HepG2 (cell line): Measurements from ENCODE around the gene TMC8. TPM values are rescaled to one million over a fixed set of nuclear protein-coding genes. Genes with fewer than 3 reads are reported as not detected.

Experiments used
- ATAC-seq: fragments of 200-7000 bp; cut with Tn5 transposase; 3 replicates; pipeline ENCODE4 v1.9.1; 2020; ENCODE audit warnings: mild to moderate bottlenecking, moderate library complexity
- BruUV-seq: library from RNA; stranded (reverse); fragments of 400-500 nt; replicated peaks from 2 replicates; lab custom pipeline; 2021; lab: Mats Ljungman, UMichigan
- CTCF ChIA-PET: fragments of 300-600 bp; formaldehyde crosslinking; extraction: SDS; loops from one replicate; lab custom pipeline; 2021; ENCODE audit warnings: low total read pairs, inconsistent platforms, low intra/inter-chr PET ratio; lab: Yijun Ruan, JAX
- POLR2A ChIA-PET: fragments of 350-600 bp; sonication (Branson Sonifier 250); formaldehyde crosslinking; loops from one replicate; lab custom pipeline; 2020; ENCODE audit warnings: antibody characterized with exemption, inconsistent platforms; lab: Yijun Ruan, JAX
- DNase-seq: peaks from one replicate; pipeline ENCODE4 v3.0.0-alpha.2; 2015; ENCODE audit warnings: low spot score
- FAIRE-seq: peaks from 3 replicates; lab custom pipeline; 2011; peaks lifted over from hg19 to GRCh38; lab: Jason Lieb, UNC
- H2AFZ ChIP-seq: one replicate; pipeline ENCODE4 v1.6.1; 2011; ENCODE audit warnings: low read length, inconsistent platforms
- H3K27ac ChIP-seq: fragments of 300-600 bp; 3 replicates; pipeline ENCODE4 v1.8.0; 2011; ENCODE audit warnings: mixed run types, mild to moderate bottlenecking, mixed read lengths, low read length, inconsistent platforms; ENCODE audit not compliant: insufficient read depth; ENCODE audit errors: extremely low read length
- H3K27me3 ChIP-seq, 2 experiments: fragments of 200-600 bp in 1 of 2; 2 replicates in 1 of 2; 3 replicates in 1 of 2; pipeline versions ENCODE4 v1.6.0 to v1.8.0; 2011; ENCODE audit warnings: low read length in 2 of 2, mild to moderate bottlenecking in 2 of 2, moderate library complexity in 2 of 2, inconsistent platforms in 1 of 2; ENCODE audit not compliant: insufficient read depth in 2 of 2, control insufficient read depth in 1 of 2
- H3K36me3 ChIP-seq, 2 experiments: fragments of 200-600 bp in 1 of 2; replicated peaks in 1 of 2; 2 replicates in 1 of 2; 3 replicates in 1 of 2; pipeline versions ENCODE4 v1.5.1 to v1.8.0; 2011; ENCODE audit warnings: low read length in 2 of 2, inconsistent platforms in 1 of 2; ENCODE audit not compliant: insufficient read depth in 2 of 2, control insufficient read depth in 1 of 2
- H3K4me1 ChIP-seq: 2 replicates; pipeline ENCODE4 v1.5.1; 2012; ENCODE audit warnings: low read length, inconsistent platforms; ENCODE audit not compliant: insufficient read depth
- H3K4me2 ChIP-seq: 2 replicates; pipeline ENCODE4 v1.6.0; 2011; ENCODE audit warnings: low read depth, low read length, inconsistent platforms
- H3K4me3 ChIP-seq, 3 experiments: fragments of 200-600 bp in 1 of 3; sonication (generic), shearing (Covaris generic) in 1 of 3; replicated peaks in 1 of 3; 2 replicates each; pipeline ENCODE4 v1.5.1; 2011 to 2016; ENCODE audit warnings: low read length in 3 of 3, inconsistent platforms in 2 of 3, low read depth in 2 of 3, mild to moderate bottlenecking in 2 of 3, control low read depth in 1 of 3, mixed read lengths in 1 of 3; ENCODE audit not compliant: insufficient read depth in 1 of 3
- H3K79me2 ChIP-seq: one replicate; pipeline ENCODE4 v1.6.1; 2011; ENCODE audit warnings: low read length, inconsistent platforms; ENCODE audit not compliant: insufficient read depth
- H3K9ac ChIP-seq: 2 replicates; pipeline ENCODE4 v1.6.0; 2011; ENCODE audit warnings: mild to moderate bottlenecking, low read depth, low read length, inconsistent platforms; ENCODE audit not compliant: insufficient read depth
- H3K9me3 ChIP-seq: 2 replicates; pipeline ENCODE4 v1.5.1; 2012; ENCODE audit warnings: mild to moderate bottlenecking, low read length
- H4K20me1 ChIP-seq: 2 replicates; pipeline ENCODE4 v1.6.0; 2011; ENCODE audit warnings: inconsistent platforms, mild to moderate bottlenecking, low read length, moderate library complexity; ENCODE audit not compliant: insufficient read depth
- HOXA5 ChIP-seq: sonication (generic); formaldehyde crosslinking; IDR thresholded peaks from 2 replicates; pipeline ENCODE4 v1.4.0; 2020; ENCODE audit warnings: missing genetic modification reagents
- MEIS2 ChIP-seq: sonication (generic); formaldehyde crosslinking; IDR thresholded peaks from 2 replicates; pipeline ENCODE4 v1.9.0; 2021; ENCODE audit warnings: mild to moderate bottlenecking, missing genetic modification reagents
- MYC ChIP-seq: sonication (generic); formaldehyde crosslinking; IDR thresholded peaks from 2 replicates; pipeline ENCODE4 v1.9.0; 2021; ENCODE audit warnings: missing genetic modification reagents, borderline replicate concordance
- ZNF225 ChIP-seq: sonication (generic); formaldehyde crosslinking; IDR thresholded peaks from 2 replicates; pipeline ENCODE4 v1.4.0; 2020; ENCODE audit warnings: mild to moderate bottlenecking, missing genetic modification reagents
- ZNF839 ChIP-seq: sonication (generic); formaldehyde crosslinking; IDR thresholded peaks from 2 replicates; pipeline ENCODE4 v1.4.0; 2020; ENCODE audit warnings: missing genetic modification reagents, mild to moderate bottlenecking, borderline replicate concordance
- whole genome bisulfite sequencing: methylation state at CpG from one replicate; pipeline ENCODE4 v1.1.6; 2017; ENCODE audit warnings: low lambda C conversion rate; 5-methylcytosine and 5-hydroxymethylcytosine counted together
- in situ Hi-C: cut with HindIII; loops from 2 replicates; pipeline ENCODE4 v1.10.0; 2017; ENCODE audit warnings: low pct_unique_long_range_greater_than_20kb; ENCODE audit not compliant: extremely low pct_ligation_motif_present
- intact Hi-C: fragments of 100-400 bp; cut with micrococcal nuclease; formaldehyde crosslinking; loops from one replicate; pipeline ENCODE4 v1.10.0; 2022; ENCODE audit not compliant: unreplicated experiment
- polyA plus RNA-seq, 8 experiments: library from polyadenylated mRNA; depleted of rRNA in 3 of 8; stranded (reverse) in 7 of 8; unstranded in 1 of 8; fragments of >200 nt; fragmentation: Illumina TruSeq in 4 of 8; extraction: Trizol in 4 of 8; gene quantifications; 2 replicates each; pipeline versions ENCODE4 v1.2.1 to v1.2.3, GENCODE V29; 2011 to 2016; ENCODE audit warnings: low read depth in 4 of 8, missing spikeins in 1 of 8, mixed read lengths in 1 of 8; ENCODE audit not compliant: insufficient read depth in 1 of 8
- total RNA-seq, 5 experiments: library from RNA; depleted of rRNA; stranded (reverse); fragments of >200 nt; fragmentation: Illumina TruSeq; extraction: Trizol; gene quantifications; 2 replicates each; pipeline ENCODE4 v1.2.3, GENCODE V29; 2016; ENCODE audit warnings: low read depth in 1 of 5
- TF ChIP-seq, protein P1 (sequence below): sonication (generic); formaldehyde crosslinking; IDR thresholded peaks from 2 replicates; pipeline ENCODE4 v1.5.1; 2020; ENCODE audit warnings: mild to moderate bottlenecking, missing genetic modification reagents, moderate library complexity
- TF ChIP-seq, protein P2 (sequence below): sonication (generic); formaldehyde crosslinking; IDR thresholded peaks from 2 replicates; pipeline ENCODE4 v1.4.0; 2020; ENCODE audit warnings: mild to moderate bottlenecking, missing genetic modification reagents
- TF ChIP-seq, protein P3 (sequence below): sonication (generic); formaldehyde crosslinking; IDR thresholded peaks from 2 replicates; pipeline ENCODE4 v1.5.0; 2020; ENCODE audit warnings: mild to moderate bottlenecking, missing genetic modification reagents

TMC8 gene
- total and polyA plus RNA-seq, 2 of the 13 experiments (the other 11 are each of a cell fraction or from before 2014, with no cell fraction given) = 0.53 to 7.8 TPM

DNA sequence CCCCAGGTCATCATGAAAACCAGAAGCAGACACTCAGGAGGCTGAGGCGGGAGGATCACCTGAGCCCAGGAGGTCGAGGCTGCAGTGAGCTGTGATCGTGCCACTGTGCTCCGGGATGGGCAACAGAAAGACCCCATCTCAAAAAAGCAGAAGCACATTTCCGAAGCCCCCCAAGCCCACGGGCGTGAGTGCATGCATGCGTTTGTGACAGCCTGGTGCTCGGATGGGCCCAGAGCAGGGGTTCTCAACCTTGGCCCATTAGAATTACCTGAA is 21.1 kb upstream of the TMC8 start:
- peaks cover 7% of the 10 kb centered on the region; the same call in 1 of the 2 replicates for H4K20me1 ChIP-seq
- intact Hi-C loops = no loop called here
- ChIA-PET POLR2A (interaction anchor here (1.3 to 1.6 kb wide), 3 partner anchors 18 to 151 kb away, joined by 5 to 8 read pairs (median 8); partner anchors contain the start of genes AFMID, TK1 and TNRC6C), CTCF (no interaction called here)
- in situ Hi-C loops = no loop called here
- H3K27ac ChIP-seq = no peak overlapping the region
- H3K9ac ChIP-seq = no peak overlapping the region
- DNase-seq (no peak), ATAC-seq (no peak), FAIRE-seq (no peak)
- H3K4me1 ChIP-seq = peaks cover 30% of the 10 kb centered on the region
- H2AFZ ChIP-seq = no peak overlapping the region
- no peak overlapping the region for H3K4me2 ChIP-seq
- H3K79me2 ChIP-seq = no peaks in the 10 kb centered on the region
- H3K36me3 ChIP-seq = peaks cover 11 to 31% of the 10 kb centered on the region in 2 experiments
- H3K9me3 ChIP-seq = no peaks in the 10 kb centered on the region
- WGBS = 96% methylated on average over 9 of the region's 9 CpGs
- no peak overlapping the region for H3K4me3 ChIP-seq
- no peaks in the 10 kb centered on the region for H3K27me3 ChIP-seq
- BruUV-seq = no TSS peak
- no peak for TF ChIP-seq HOXA5 (CRISPR knock-in tag)
- no peak for TF ChIP-seq MEIS2
- TF ChIP-seq ZNF225 = 0 out of 2 replicates have a peak, but pooled peaks have one; percentile 38
- 0 out of 2 replicates have a peak, but pooled peaks have one; percentile 11 for TF ChIP-seq ZNF839
- TF ChIP-seq, protein P1, sequence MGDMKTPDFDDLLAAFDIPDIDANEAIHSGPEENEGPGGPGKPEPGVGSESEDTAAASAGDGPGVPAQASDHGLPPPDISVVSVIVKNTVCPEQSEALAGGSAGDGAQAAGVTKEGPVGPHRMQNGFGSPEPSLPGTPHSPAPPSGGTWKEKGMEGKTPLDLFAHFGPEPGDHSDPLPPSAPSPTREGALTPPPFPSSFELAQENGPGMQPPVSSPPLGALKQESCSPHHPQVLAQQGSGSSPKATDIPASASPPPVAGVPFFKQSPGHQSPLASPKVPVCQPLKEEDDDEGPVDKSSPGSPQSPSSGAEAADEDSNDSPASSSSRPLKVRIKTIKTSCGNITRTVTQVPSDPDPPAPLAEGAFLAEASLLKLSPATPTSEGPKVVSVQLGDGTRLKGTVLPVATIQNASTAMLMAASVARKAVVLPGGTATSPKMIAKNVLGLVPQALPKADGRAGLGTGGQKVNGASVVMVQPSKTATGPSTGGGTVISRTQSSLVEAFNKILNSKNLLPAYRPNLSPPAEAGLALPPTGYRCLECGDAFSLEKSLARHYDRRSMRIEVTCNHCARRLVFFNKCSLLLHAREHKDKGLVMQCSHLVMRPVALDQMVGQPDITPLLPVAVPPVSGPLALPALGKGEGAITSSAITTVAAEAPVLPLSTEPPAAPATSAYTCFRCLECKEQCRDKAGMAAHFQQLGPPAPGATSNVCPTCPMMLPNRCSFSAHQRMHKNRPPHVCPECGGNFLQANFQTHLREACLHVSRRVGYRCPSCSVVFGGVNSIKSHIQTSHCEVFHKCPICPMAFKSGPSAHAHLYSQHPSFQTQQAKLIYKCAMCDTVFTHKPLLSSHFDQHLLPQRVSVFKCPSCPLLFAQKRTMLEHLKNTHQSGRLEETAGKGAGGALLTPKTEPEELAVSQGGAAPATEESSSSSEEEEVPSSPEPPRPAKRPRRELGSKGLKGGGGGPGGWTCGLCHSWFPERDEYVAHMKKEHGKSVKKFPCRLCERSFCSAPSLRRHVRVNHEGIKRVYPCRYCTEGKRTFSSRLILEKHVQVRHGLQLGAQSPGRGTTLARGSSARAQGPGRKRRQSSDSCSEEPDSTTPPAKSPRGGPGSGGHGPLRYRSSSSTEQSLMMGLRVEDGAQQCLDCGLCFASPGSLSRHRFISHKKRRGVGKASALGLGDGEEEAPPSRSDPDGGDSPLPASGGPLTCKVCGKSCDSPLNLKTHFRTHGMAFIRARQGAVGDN (CRISPR knock-in tag) = peak; percentile 23; the same call in 1 of the 2 replicates
- TF ChIP-seq MYC (CRISPR knock-in tag) = 0 out of 2 replicates have a peak, but pooled peaks have one; percentile 0
- TF ChIP-seq, protein P2, sequence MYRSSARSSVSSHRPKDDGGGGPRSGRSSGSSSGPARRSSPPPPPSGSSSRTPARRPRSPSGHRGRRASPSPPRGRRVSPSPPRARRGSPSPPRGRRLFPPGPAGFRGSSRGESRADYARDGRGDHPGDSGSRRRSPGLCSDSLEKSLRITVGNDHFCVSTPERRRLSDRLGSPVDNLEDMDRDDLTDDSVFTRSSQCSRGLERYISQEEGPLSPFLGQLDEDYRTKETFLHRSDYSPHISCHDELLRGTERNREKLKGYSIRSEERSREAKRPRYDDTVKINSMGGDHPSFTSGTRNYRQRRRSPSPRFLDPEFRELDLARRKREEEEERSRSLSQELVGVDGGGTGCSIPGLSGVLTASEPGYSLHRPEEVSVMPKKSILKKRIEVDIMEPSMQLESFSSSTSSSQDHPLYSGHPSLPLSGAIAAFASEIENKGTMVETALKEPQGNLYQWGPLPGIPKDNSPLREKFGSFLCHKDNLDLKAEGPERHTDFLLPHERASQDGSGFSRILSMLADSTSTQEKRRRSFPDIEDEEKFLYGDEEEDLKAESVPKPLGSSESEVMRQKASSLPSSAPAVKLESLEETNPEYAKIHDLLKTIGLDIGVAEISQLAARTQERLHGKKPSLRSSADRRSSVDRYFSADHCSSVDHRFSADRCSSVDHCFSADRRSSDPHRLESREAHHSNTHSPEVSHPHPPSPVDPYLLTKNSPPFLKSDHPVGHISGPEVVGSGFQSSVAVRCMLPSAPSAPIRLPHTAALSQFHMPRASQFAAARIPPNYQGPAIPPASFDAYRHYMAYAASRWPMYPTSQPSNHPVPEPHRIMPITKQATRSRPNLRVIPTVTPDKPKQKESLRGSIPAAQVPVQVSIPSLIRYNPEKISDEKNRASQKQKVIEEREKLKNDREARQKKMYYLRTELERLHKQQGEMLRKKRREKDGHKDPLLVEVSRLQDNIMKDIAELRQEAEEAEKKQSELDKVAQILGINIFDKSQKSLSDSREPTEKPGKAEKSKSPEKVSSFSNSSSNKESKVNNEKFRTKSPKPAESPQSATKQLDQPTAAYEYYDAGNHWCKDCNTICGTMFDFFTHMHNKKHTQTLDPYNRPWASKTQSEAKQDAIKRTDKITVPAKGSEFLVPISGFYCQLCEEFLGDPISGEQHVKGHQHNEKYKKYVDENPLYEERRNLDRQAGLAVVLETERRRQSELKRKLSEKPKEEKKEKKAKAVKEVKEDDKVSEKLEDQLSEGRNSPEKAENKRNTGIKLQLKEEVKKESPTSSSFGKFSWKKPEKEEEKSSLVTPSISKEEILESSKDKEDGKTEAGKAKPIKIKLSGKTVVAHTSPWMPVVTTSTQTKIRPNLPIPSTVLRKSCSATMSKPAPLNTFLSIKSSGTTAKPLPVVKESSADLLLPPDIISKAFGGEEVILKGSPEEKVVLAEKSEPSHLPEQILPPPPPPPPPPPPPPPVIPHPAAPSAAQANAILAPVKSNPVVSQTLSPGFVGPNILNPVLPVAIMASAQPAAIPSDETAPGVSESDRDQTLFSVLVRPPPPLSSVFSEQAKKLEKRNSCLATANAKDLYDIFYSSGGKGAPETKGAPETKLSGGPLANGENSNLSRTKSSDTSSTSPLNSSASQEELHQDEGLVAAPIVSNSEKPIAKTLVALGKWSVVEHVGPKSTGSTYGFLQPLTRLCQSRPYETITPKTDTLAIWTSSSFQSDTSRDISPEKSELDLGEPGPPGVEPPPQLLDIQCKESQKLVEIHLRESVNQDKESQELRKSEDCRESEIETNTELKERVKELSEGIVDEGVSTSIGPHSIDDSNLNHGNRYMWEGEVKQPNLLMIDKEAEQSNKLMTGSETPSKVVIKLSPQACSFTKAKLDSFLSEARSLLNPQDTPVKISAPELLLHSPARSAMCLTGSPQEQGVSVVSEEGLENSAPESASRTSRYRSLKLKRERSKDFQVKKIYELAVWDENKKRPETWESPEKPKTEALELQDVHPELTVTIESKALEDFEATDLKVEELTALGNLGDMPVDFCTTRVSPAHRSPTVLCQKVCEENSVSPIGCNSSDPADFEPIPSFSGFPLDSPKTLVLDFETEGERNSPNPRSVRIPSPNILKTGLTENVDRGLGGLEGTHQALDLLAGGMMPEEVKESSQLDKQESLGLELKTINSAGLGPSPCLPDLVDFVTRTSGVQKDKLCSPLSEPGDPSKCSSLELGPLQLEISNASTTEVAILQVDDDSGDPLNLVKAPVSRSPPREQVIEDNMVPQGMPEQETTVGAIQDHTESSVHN = no peak
- TF ChIP-seq, protein P3, sequence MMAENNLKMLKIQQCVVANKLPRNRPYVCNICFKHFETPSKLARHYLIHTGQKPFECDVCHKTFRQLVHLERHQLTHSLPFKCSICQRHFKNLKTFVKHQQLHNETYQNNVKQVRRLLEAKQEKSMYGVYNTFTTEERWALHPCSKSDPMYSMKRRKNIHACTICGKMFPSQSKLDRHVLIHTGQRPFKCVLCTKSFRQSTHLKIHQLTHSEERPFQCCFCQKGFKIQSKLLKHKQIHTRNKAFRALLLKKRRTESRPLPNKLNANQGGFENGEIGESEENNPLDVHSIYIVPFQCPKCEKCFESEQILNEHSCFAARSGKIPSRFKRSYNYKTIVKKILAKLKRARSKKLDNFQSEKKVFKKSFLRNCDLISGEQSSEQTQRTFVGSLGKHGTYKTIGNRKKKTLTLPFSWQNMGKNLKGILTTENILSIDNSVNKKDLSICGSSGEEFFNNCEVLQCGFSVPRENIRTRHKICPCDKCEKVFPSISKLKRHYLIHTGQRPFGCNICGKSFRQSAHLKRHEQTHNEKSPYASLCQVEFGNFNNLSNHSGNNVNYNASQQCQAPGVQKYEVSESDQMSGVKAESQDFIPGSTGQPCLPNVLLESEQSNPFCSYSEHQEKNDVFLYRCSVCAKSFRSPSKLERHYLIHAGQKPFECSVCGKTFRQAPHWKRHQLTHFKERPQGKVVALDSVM (CRISPR knock-in tag) = peak; percentile 67
